ENCODE data around the gene SLC35E3.

DNA sequence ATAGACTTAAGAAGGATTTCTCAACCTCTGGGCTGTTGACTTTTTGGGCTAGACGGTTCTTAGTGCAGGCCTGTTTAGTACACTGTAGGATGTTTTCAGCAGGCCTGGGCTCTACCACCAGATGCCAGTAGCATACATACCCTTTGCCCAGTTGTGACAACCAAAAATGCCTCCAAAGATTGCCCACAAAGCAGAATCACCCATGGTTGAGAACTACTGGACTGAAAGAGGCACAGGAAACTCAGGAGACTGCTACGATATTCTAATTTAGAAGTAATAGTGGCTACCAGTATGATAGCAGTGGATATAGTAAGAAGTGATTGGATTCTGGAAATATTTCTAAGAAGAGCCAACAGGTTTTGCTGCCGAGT, 15.5 kb downstream of the SLC35E3 start:
- TF ChIP-seq, protein P1, sequence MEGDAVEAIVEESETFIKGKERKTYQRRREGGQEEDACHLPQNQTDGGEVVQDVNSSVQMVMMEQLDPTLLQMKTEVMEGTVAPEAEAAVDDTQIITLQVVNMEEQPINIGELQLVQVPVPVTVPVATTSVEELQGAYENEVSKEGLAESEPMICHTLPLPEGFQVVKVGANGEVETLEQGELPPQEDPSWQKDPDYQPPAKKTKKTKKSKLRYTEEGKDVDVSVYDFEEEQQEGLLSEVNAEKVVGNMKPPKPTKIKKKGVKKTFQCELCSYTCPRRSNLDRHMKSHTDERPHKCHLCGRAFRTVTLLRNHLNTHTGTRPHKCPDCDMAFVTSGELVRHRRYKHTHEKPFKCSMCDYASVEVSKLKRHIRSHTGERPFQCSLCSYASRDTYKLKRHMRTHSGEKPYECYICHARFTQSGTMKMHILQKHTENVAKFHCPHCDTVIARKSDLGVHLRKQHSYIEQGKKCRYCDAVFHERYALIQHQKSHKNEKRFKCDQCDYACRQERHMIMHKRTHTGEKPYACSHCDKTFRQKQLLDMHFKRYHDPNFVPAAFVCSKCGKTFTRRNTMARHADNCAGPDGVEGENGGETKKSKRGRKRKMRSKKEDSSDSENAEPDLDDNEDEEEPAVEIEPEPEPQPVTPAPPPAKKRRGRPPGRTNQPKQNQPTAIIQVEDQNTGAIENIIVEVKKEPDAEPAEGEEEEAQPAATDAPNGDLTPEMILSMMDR (IDR thresholded peaks at IDR 0.05 in 4 of 5, conservative IDR thresholded peaks at IDR 0.05 in 1 of 5): no peak
- no peak for TF ChIP-seq POLR2A (IDR thresholded peaks at IDR 0.05)
